Rectal smooth muscle tissue (tissue), 1 donor: ENCODE data around the gene ADGRF5.
"Not testable (repeated sequence)": the region's sequence is repeated elsewhere in the genome, so short reads cannot be mapped to it uniquely, and the experiment has no call there.

ENCODE experiments used
- H3K27ac ChIP-seq: one replicate; pipeline ENCODE4 v1.7.0; 2013; ENCODE audit warnings: low read depth, low read length, inconsistent platforms
- H3K27me3 ChIP-seq: one replicate; pipeline ENCODE4 v1.7.0; 2013; ENCODE audit warnings: low read length; ENCODE audit not compliant: control insufficient read depth, insufficient read depth
- H3K36me3 ChIP-seq: one replicate; pipeline ENCODE4 v1.7.0; 2013; ENCODE audit warnings: low read length; ENCODE audit not compliant: control insufficient read depth, insufficient read depth
- H3K4me1 ChIP-seq: one replicate; pipeline ENCODE4 v1.7.0; 2013; ENCODE audit warnings: low read length; ENCODE audit not compliant: control insufficient read depth, insufficient read depth
- H3K4me3 ChIP-seq: one replicate; pipeline ENCODE4 v1.7.0; 2013; ENCODE audit warnings: low read length
- H3K9ac ChIP-seq: one replicate; pipeline ENCODE4 v1.7.0; 2013; ENCODE audit warnings: low read length

The ADGRF5 gene

GRCh38 chr6:46867411-46867810, 54.3 kb downstream of the ADGRF5 start:
- no peaks in the 10 kb centered on the region for H3K36me3 ChIP-seq

DNA sequence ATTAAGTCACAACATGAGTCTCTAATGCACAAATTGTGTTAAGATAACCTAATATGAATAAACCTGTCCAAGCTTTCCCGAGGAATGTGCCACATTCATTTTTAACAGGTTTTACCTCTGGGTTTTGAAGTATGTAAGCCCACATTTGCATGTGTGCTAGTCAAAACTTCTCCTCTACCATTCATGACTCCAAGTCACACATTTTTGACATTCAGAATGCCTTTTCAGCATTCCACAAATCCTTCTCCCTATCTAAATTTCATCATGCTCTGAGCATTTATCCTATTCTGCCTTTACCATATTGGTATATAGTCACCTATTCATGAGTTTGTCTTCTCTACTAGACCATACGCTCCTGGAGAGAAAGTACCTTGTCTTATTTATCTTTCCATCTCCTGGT, 56.5 kb downstream of the ADGRF5 start:
- H3K27ac ChIP-seq = no peak overlapping the region
- H3K36me3 ChIP-seq = no peaks in the 10 kb centered on the region
- H3K9ac ChIP-seq = no peak overlapping the region
- no peak overlapping the region for H3K4me3 ChIP-seq
- H3K27me3 ChIP-seq = no peaks in the 10 kb centered on the region
- no peaks in the 10 kb centered on the region for H3K4me1 ChIP-seq

More at GRCh38 chr6:46867411-46867810, 54.3 kb downstream of the ADGRF5 start:
- Histone ChIP-seq H3K4me3 (no peak overlapping the region), H3K4me1 (no peaks in the 10 kb centered on the region), H3K27me3 (no peaks in the 10 kb centered on the region), H3K9ac (no peak overlapping the region), H3K27ac (no peak overlapping the region)

GRCh38 chr6:46863791-46864190, 57.9 kb downstream of the ADGRF5 start:
- Histone ChIP-seq H3K4me3 (no peak overlapping the region), H3K36me3 (no peaks in the 10 kb centered on the region), H3K27ac (no peak overlapping the region), H3K27me3 (no peaks in the 10 kb centered on the region), H3K9ac (no peak overlapping the region), H3K4me1 (no peaks in the 10 kb centered on the region)

- no peaks in the 10 kb centered on the region for H3K36me3 ChIP-seq
- no peak overlapping the region for H3K4me3 ChIP-seq
- H3K4me1 ChIP-seq = no peaks in the 10 kb centered on the region
- no peak overlapping the region for H3K27ac ChIP-seq
- no peaks in the 10 kb centered on the region for H3K27me3 ChIP-seq
- H3K9ac ChIP-seq = no peak overlapping the region
Observed at GRCh38 chr6:46862381-46862780, 59.4 kb downstream of the ADGRF5 start.

- H3K27ac ChIP-seq, H3K9ac ChIP-seq, H3K4me3 ChIP-seq, H3K27me3 ChIP-seq, H3K36me3 ChIP-seq, H3K4me1 ChIP-seq: not testable (repeated sequence)
Observed at GRCh38 chr6:46855966-46856365, 65.8 kb downstream of the ADGRF5 start.

DNA sequence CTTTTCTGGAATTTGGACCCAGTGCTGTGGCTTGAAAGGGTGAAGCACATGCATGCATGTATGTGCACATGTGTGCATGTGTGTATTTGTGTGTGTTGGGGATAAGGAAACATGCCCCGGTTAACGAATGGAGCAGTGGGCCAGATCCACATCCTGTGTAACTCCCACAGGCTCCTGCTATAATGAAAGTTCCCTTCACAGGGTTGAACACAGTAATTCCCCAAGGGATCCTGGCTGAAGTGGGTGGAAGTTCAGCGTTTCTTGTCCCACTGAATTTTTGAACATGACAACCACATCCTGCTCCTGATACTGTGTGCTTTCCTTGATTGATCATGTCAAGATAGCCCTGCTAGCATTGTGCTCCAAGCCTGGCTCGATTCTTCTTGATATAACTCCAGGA, 70.2 kb downstream of the ADGRF5 start:
- H3K36me3 ChIP-seq, H3K9ac ChIP-seq, H3K4me1 ChIP-seq, H3K27me3 ChIP-seq, H3K27ac ChIP-seq, H3K4me3 ChIP-seq: not testable (repeated sequence)

- Histone ChIP-seq H3K36me3 (no peaks in the 10 kb centered on the region), H3K4me3 (no peak overlapping the region), H3K27me3 (no peaks in the 10 kb centered on the region), H3K9ac (no peak overlapping the region), H3K27ac (no peak overlapping the region), H3K4me1 (no peaks in the 10 kb centered on the region)
Observed at GRCh38 chr6:46850792-46851191, 70.9 kb downstream of the ADGRF5 start.

GRCh38 chr6:46849361-46849690, 72.4 kb downstream of the ADGRF5 start:
- H3K4me3 ChIP-seq = no peak overlapping the region
- no peaks in the 10 kb centered on the region for H3K4me1 ChIP-seq
- no peak overlapping the region for H3K9ac ChIP-seq
- no peaks in the 10 kb centered on the region for H3K36me3 ChIP-seq
- no peaks in the 10 kb centered on the region for H3K27me3 ChIP-seq
- H3K27ac ChIP-seq = no peak overlapping the region

GRCh38 chr6:46848684-46849360, 72.9 kb downstream of the ADGRF5 start:
- no peaks in the 10 kb centered on the region for H3K27me3 ChIP-seq
- no peak overlapping the region for H3K9ac ChIP-seq
- peak overlapping the region; percentile 49 for H3K4me3 ChIP-seq
- H3K36me3 ChIP-seq = no peaks in the 10 kb centered on the region
- H3K4me1 ChIP-seq = no peaks in the 10 kb centered on the region
- no peak overlapping the region for H3K27ac ChIP-seq

- no peak overlapping the region for H3K27ac ChIP-seq
- no peaks in the 10 kb centered on the region for H3K27me3 ChIP-seq
- H3K36me3 ChIP-seq = no peaks in the 10 kb centered on the region
- H3K4me1 ChIP-seq = no peaks in the 10 kb centered on the region
- H3K4me3 ChIP-seq = no peak overlapping the region
- no peak overlapping the region for H3K9ac ChIP-seq
Observed at GRCh38 chr6:46845126-46845525, 76.6 kb downstream of the ADGRF5 start.

GRCh38 chr6:46842252-46842846, 79.4 kb downstream of the ADGRF5 start:
- H3K4me3 ChIP-seq, H3K4me1 ChIP-seq, H3K27ac ChIP-seq, H3K36me3 ChIP-seq, H3K27me3 ChIP-seq, H3K9ac ChIP-seq: not testable (repeated sequence)

GRCh38 chr6:46838033-46838432, 83.7 kb downstream of the ADGRF5 start:
- Histone ChIP-seq H3K9ac (no peak overlapping the region), H3K27ac (no peak overlapping the region), H3K27me3 (no peaks in the 10 kb centered on the region), H3K4me1 (no peaks in the 10 kb centered on the region), H3K4me3 (no peak overlapping the region), H3K36me3 (no peaks in the 10 kb centered on the region)

DNA sequence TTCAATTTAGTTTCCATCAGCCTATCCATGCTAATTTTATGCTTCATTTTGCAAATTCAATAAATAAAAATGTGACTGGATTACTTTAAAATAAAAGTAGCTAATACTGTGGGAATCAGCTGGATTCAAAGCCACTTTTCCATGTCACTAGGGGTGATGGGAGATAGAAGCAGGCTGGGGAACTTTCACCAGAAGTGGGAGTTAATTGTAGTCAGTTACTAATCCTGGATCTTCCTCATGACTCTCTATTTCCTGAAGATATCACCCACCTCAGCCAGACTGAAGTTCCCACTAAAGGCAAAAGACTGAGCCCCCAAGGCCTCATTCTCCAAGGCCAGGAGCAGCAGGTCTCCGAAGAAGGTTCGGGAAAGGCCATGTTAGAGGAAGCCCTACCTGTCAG, 86.7 kb downstream of the ADGRF5 start:
- not testable (repeated sequence) for H3K4me3 ChIP-seq, H3K9ac ChIP-seq, H3K27me3 ChIP-seq, H3K4me1 ChIP-seq, H3K36me3 ChIP-seq, H3K27ac ChIP-seq
